Tibial artery (tissue), 4 donors: Measurements from ENCODE around the gene VAMP7.
A peak's percentile ranks its signal among the peaks of the same experiment; 100 is the strongest.
"Not testable (repeated sequence)": the region's sequence is repeated elsewhere in the genome, so short reads cannot be mapped to it uniquely, and the experiment has no call there.

Experiments used
- DNase-seq, 2 donors: peaks; one replicate each; pipeline ENCODE4 v3.0.0-alpha.2; 2019
- H3K27ac ChIP-seq, 2 donors: fragments of 200-600 bp; sonication (generic) in 1 of 2; 1 replicate in 1 of 2; 2 replicates in 1 of 2; pipeline ENCODE4 v1.5.1; 2018 to 2019; ENCODE audit warnings: mild to moderate bottlenecking in 1 of 2
- H3K27me3 ChIP-seq, 2 donors: fragments of 200-600 bp; sonication (generic) in 1 of 2; one replicate each; pipeline versions ENCODE4 v1.5.1 to v1.6.0; 2016 to 2019
- H3K36me3 ChIP-seq, 3 donors: fragments of 200-600 bp; sonication (generic) in 2 of 3; one replicate each; pipeline ENCODE4 v1.5.1; 2016 to 2019; ENCODE audit warnings: mild to moderate bottlenecking in 2 of 3
- H3K4me1 ChIP-seq, 4 donors: fragments of 200-600 bp; sonication (generic) in 2 of 4; 1 replicate in 3 of 4; 2 replicates in 1 of 4; pipeline ENCODE4 v1.5.1; 2016 to 2019
- H3K4me3 ChIP-seq, 2 donors: fragments of 200-600 bp; sonication (generic) in 1 of 2; 1 replicate in 1 of 2; 2 replicates in 1 of 2; pipeline ENCODE4 v1.5.1; 2018 to 2019; ENCODE audit warnings: mild to moderate bottlenecking in 2 of 2
- H3K9me3 ChIP-seq, 3 donors: fragments of 200-600 bp; sonication (generic) in 1 of 3; one replicate each; pipeline ENCODE4 v1.5.1; 2016 to 2019
- intact Hi-C: fragments of 100-400 bp; cut with DNase I; formaldehyde crosslinking; loops from one replicate; pipeline ENCODE4 v1.15.0; 2023; ENCODE audit warnings: low total_unique reads
- TF ChIP-seq, protein P1 (sequence below), 2 experiments: fragments of 200-600 bp in 1 of 2; fragments of 450-650 bp in 1 of 2; IDR thresholded peaks; one replicate each; pipeline ENCODE4 v1.5.1; 2017 to 2019; ENCODE audit warnings: antibody characterized with exemption in 2 of 2, mild to moderate bottlenecking in 1 of 2, moderate library complexity in 1 of 2

The VAMP7 gene

DNA sequence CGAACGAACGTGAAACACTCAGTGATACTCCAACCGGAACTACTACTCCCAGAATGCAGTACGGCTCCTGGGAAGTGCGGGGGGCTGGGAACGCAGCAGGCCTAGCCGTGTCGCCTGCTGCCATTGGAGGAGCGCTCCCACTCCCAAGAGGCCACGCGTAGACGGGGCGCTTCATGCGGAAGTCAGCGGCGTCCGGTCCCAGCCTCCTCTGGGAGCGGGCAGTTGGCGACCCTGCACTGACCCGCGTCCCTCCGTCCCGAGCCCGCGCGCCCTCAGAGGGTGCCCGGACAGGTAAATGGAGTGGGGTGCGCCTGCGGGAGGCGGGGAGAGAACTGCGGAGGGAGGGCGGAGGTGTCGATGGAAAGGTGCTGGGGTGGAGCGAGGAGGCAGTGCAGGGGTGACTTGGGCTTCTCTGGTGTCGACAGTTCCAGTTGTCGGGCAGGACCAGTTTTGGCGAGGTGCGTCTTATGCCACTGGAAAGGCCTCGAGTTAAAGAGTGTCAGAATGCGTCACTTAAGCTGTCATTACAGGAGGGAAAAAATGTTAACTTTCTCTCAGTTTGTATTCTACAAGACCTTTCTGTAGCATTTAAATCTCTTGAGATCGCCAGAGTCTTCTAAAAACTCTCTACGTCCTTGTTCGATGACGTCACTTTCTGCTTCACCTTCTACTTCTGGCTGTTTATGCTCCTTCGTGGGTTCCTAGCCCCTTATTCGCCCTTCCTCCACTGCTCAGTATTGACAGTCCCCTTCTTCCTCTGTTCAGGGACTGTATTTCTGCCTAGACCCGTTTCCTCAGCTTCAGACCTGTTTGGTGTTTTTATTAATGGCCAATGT is at the start of gene VAMP7:
Gene VAMP7 (plus strand): TSS at position 188 of the 836 bp plus-strand sequence. CDS start 8,122 bp downstream, outside the sequence.
- Histone ChIP-seq H3K27ac (peak within 1 kb of the TSS; percentile 65 to 85), H3K9me3 (no peaks in the 10 kb centered on the region), H3K27me3 (no peaks in the 10 kb centered on the region), H3K4me3 (peak within 1 kb of the TSS; percentile 56 to 74), H3K4me1 (peaks cover 0 to 8% (median 0%) of the 10 kb centered on the region in 4 donors), H3K36me3 (no peaks in the 10 kb centered on the region)
- intact Hi-C loops, result no loop called here
- DNase-seq, result peak; percentile 86 to 91
- TF ChIP-seq, protein P1, sequence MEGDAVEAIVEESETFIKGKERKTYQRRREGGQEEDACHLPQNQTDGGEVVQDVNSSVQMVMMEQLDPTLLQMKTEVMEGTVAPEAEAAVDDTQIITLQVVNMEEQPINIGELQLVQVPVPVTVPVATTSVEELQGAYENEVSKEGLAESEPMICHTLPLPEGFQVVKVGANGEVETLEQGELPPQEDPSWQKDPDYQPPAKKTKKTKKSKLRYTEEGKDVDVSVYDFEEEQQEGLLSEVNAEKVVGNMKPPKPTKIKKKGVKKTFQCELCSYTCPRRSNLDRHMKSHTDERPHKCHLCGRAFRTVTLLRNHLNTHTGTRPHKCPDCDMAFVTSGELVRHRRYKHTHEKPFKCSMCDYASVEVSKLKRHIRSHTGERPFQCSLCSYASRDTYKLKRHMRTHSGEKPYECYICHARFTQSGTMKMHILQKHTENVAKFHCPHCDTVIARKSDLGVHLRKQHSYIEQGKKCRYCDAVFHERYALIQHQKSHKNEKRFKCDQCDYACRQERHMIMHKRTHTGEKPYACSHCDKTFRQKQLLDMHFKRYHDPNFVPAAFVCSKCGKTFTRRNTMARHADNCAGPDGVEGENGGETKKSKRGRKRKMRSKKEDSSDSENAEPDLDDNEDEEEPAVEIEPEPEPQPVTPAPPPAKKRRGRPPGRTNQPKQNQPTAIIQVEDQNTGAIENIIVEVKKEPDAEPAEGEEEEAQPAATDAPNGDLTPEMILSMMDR (IDR thresholded peaks at IDR 0.05), result no peak

- H3K36me3 ChIP-seq, result no peaks in the 10 kb centered on the region
- peaks cover 0 to 7% (median 0%) of the 10 kb centered on the region in 3 donors for H3K9me3 ChIP-seq
- DNase-seq, result no peak
- no peak overlapping the region for H3K4me3 ChIP-seq
- TF ChIP-seq, protein P1 (IDR thresholded peaks at IDR 0.05), result no peak
- no peaks in the 10 kb centered on the region for H3K27me3 ChIP-seq
- intact Hi-C loops, result no loop called here
- H3K27ac ChIP-seq, result no peak overlapping the region
- no peaks in the 10 kb centered on the region for H3K4me1 ChIP-seq
Measured at GRCh38 chrX:155841232-155841631, 39.9 kb upstream of the VAMP7 start.

GRCh38 chrX:155851786-155852185 is 29.4 kb upstream of the VAMP7 start:
- H3K27ac ChIP-seq, DNase-seq, H3K4me3 ChIP-seq, H3K9me3 ChIP-seq, H3K27me3 ChIP-seq, H3K36me3 ChIP-seq, H3K4me1 ChIP-seq, intact Hi-C loops: not testable (repeated sequence)

DNA sequence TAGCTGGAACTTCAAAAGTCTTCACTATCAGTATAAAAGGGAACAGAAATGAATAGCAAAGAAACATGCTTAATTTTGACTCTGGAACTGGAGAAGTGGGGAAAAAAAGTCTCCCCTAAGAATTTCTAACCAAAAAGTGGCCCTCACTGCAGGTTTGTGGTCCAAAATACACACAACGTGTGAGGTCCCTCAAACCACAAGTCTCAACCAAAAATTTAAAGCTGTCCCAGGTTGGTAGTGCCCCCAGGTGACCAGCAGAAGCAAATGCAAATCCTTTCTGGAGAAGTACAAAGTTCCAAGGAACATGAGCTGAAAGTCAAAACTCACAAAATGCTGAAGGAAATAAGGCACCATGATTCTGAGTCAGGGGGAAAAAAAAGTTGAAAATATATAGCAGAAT is 23.6 kb upstream of the VAMP7 start:
- Histone ChIP-seq H3K9me3 (no peaks in the 10 kb centered on the region), H3K27me3 (no peaks in the 10 kb centered on the region), H3K4me3 (no peak overlapping the region), H3K36me3 (no peaks in the 10 kb centered on the region), H3K4me1 (no peaks in the 10 kb centered on the region), H3K27ac (no peak overlapping the region)
- TF ChIP-seq, protein P1 (IDR thresholded peaks at IDR 0.05), result no peak
- no peak for DNase-seq
- intact Hi-C loops, result no loop called here

- H3K36me3 ChIP-seq, result no peaks in the 10 kb centered on the region
- H3K9me3 ChIP-seq, result peaks cover 0 to 11% (median 0%) of the 10 kb centered on the region in 3 donors
- no peak for DNase-seq
- no peak overlapping the region for H3K27ac ChIP-seq
- H3K27me3 ChIP-seq, result no peaks in the 10 kb centered on the region
- intact Hi-C loops, result no loop called here
- H3K4me1 ChIP-seq, result no peaks in the 10 kb centered on the region
- H3K4me3 ChIP-seq, result no peak overlapping the region
- TF ChIP-seq, protein P1 (IDR thresholded peaks at IDR 0.05), result no peak
Measured at GRCh38 chrX:155864655-155865054, 16.5 kb upstream of the VAMP7 start.

DNA sequence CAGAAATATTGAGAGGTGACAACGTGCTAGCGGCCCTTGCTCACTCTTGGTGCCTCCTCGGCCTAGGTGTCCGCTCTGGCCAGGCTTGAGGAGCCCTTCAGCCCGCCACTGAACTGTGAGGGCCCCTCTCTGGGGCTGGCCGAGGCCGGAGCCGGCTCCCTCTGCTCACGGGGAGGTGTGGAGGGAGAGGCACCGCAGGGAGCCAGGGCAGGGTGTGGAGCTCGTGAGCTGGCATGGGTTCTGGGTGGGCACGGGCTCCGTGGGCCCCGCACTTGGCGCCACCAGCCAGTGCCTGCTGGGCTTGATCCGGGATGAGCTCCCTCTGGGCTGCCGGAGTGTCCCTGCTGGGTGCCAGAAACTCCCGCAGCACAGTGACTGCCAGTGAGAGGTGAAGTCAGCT is 16.0 kb upstream of the VAMP7 start:
- no peaks in the 10 kb centered on the region for H3K27me3 ChIP-seq
- intact Hi-C loops, result no loop called here
- no peak overlapping the region for H3K4me3 ChIP-seq
- TF ChIP-seq, protein P1 (IDR thresholded peaks at IDR 0.05), result no peak
- no peaks in the 10 kb centered on the region for H3K4me1 ChIP-seq
- H3K9me3 ChIP-seq, result peaks cover 0 to 11% (median 0%) of the 10 kb centered on the region in 3 donors
- no peak overlapping the region for H3K27ac ChIP-seq
- no peaks in the 10 kb centered on the region for H3K36me3 ChIP-seq
- no peak for DNase-seq
